BE2C (cell line): Measurements from ENCODE around the gene PRDM16.

Source experiments
- DNase-seq: peaks from one replicate; pipeline ENCODE4 v3.0.0-alpha.2; 2020
- H3K27me3 ChIP-seq: fragments of 250-450 bp; sonication (Bioruptor Pico); 2 replicates; pipeline ENCODE4 v1.5.1; 2020; ENCODE audit warnings: mild to moderate bottlenecking
- H3K36me3 ChIP-seq: fragments of 250-450 bp; sonication (Bioruptor Pico); 2 replicates; pipeline ENCODE4 v1.5.1; 2020; ENCODE audit warnings: mild to moderate bottlenecking
- H3K4me1 ChIP-seq: fragments of 250-450 bp; sonication (Bioruptor Pico); 2 replicates; pipeline ENCODE4 v1.5.1; 2020
- H3K4me3 ChIP-seq: 2 replicates; pipeline ENCODE4 v1.5.1; 2011; ENCODE audit warnings: low read depth, low read length
- H3K9me3 ChIP-seq: fragments of 250-450 bp; sonication (Bioruptor Pico); 2 replicates; pipeline ENCODE4 v1.5.1; 2020
- CTCF ChIP-seq: IDR thresholded peaks from 2 replicates; pipeline ENCODE4 v1.5.1; 2012; ENCODE audit warnings: mild to moderate bottlenecking, low read depth, low read length

PRDM16 gene

DNA sequence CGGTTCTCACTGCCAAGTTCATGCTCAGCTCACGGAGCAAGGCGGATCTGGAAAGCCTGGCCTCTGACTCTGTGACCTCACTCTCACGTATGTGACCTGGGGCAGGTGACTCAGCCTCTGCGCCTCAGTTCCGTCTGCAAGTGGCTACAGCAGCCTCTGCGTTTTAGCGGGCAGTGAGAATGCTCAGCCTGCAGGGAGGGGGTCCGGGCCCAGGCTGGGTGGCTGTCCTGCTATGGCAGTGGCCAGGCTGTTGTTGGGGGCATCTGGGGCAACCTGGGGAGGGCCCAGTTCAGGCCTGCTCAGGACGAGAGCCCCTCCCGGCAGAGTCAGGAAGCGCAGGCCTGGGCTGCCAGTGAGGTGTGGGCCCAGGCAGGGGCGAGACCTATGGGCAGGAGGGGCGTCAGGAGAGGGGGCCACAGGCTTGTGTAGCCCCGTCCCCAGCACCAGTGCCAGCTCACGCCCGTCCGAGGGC, 413.4 kb downstream of the PRDM16 start:
- no peak for DNase-seq
- no peaks in the 10 kb centered on the region for H3K4me1 ChIP-seq
- TF ChIP-seq CTCF, result no peak
- no peaks in the 10 kb centered on the region for H3K27me3 ChIP-seq
- H3K9me3 ChIP-seq, result no peaks in the 10 kb centered on the region
- H3K4me3 ChIP-seq, result no peak overlapping the region
- no peaks in the 10 kb centered on the region for H3K36me3 ChIP-seq

DNA sequence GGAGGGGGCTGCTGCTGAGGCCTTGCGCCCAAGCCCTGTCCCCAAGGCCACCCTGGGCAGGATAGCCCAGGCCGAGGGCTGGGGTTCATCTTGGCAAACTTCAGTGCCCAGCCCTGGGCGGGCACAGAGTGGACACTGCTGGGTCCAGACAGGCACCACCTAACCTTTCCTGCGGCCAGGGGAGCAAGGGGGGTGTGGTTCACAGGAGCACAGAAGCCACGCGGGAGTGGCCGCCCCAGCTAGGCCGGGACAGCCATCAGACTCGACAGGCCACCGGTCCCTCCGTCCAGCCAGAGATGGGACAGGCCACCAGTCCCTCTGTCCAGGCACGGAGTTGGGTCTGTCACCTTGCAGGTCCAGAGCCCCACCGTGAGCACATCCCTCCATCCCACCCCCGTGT, 414.4 kb downstream of the PRDM16 start:
- no peaks in the 10 kb centered on the region for H3K36me3 ChIP-seq
- no peaks in the 10 kb centered on the region for H3K4me1 ChIP-seq
- TF ChIP-seq CTCF, result no peak
- DNase-seq, result no peak
- H3K27me3 ChIP-seq, result no peaks in the 10 kb centered on the region
- H3K4me3 ChIP-seq, result no peak overlapping the region
- no peaks in the 10 kb centered on the region for H3K9me3 ChIP-seq

DNA sequence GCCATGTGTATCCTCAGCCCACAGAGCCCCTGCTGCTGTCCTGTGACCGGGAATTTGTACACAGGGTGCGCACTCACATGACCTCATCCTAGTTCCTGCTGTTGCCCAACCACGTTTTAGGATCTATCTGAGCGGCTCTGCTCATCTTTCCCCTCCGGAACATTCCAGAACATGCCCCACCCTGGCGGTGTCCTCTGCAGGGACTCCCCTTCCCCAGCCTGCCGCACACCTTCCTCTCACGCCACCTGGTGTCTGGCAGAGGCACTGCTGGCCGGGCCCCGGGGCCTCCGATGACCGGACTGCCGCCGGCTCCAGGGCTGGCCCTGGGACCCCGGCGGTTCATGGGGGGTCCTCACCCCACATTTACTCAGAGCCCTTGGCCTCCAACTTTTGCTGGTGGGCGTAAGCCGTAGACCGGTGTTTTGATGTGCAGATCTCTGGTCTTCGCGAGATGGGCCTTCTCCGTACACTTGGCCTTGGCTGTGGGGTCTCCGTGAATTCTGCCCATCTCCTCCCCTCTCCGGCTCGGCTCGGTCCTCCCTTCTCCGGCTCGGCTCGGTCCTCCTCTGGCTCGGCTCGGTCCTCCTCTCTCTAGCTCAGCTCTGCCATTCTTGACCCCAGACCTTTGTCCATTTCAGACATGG, 414.9 kb downstream of the PRDM16 start:
- H3K4me1 ChIP-seq, result no peaks in the 10 kb centered on the region
- H3K4me3 ChIP-seq, result no peak overlapping the region
- H3K36me3 ChIP-seq, result no peaks in the 10 kb centered on the region
- no peaks in the 10 kb centered on the region for H3K27me3 ChIP-seq
- H3K9me3 ChIP-seq, result no peaks in the 10 kb centered on the region
- TF ChIP-seq CTCF, result peak; percentile 71
- DNase-seq, result peak; percentile 57

DNA sequence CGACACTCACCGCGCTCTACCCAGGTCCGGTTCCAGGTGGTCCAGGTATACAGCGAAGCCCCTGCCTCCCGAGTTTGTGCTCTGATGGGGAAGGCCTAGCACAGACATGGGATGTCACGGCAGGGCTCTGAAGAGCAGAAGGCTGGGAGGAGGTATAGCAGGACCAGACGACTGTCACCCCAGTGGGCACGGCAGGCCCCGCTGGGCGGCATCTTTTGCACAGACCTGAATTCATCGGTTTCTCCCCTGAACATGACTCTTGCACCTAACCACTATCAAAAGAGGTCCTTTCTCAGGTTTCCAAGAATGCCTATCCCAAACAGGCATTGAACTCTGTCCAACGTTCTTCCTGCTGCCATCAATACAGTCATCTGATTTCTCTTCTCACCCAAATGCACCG, 416.0 kb downstream of the PRDM16 start:
- H3K36me3 ChIP-seq, result no peaks in the 10 kb centered on the region
- no peaks in the 10 kb centered on the region for H3K9me3 ChIP-seq
- H3K4me3 ChIP-seq, result no peak overlapping the region
- no peak for DNase-seq
- no peaks in the 10 kb centered on the region for H3K27me3 ChIP-seq
- no peak for TF ChIP-seq CTCF
- H3K4me1 ChIP-seq, result no peaks in the 10 kb centered on the region
